CD4-positive, alpha-beta T cell (primary cell): ENCODE results near the gene HSPB7. TPM values are rescaled to one million over a fixed set of nuclear protein-coding genes. Genes with fewer than 3 reads are reported as not detected.

Experiments used
- ATAC-seq: fragments of 200-7000 bp; cut with Tn5 transposase; one replicate; pipeline ENCODE4 v1.10.0; 2022; ENCODE audit warnings: mild to moderate bottlenecking; ENCODE audit not compliant: poor library complexity
- CTCF ChIA-PET: fragments of 350-600 bp; sonication (Branson Sonifier 250); formaldehyde crosslinking; loops from one replicate; lab custom pipeline; 2021; ENCODE audit warnings: antibody characterized with exemption, inconsistent platforms; lab: Charles Lee
- POLR2A ChIA-PET: fragments of 350-600 bp; sonication (Branson Sonifier 250); formaldehyde crosslinking; loops from one replicate; lab custom pipeline; 2021; ENCODE audit warnings: antibody characterized with exemption, inconsistent platforms; lab: Charles Lee
- DNase-seq, 14 experiments: peaks; one replicate each; pipeline ENCODE4 v3.0.0-alpha.2; 2013 to 2020; ENCODE audit warnings: mixed read lengths in 2 of 14
- H3K27ac ChIP-seq, 2 donors: one replicate each; pipeline versions ENCODE4 v1.5.1 to v1.7.0; 2013; ENCODE audit warnings: low read length in 2 of 2, low read depth in 1 of 2, mild to moderate bottlenecking in 1 of 2
- H3K27me3 ChIP-seq, 2 experiments: 1 replicate in 1 of 2; 2 replicates in 1 of 2; pipeline versions ENCODE4 v1.6.1 to v1.7.0; 2013; ENCODE audit warnings: low read length in 2 of 2, control low read depth in 1 of 2, mild to moderate bottlenecking in 1 of 2, moderate library complexity in 1 of 2; ENCODE audit not compliant: insufficient read depth in 2 of 2, control insufficient read depth in 1 of 2
- H3K36me3 ChIP-seq: one replicate; pipeline ENCODE4 v1.6.1; 2013; ENCODE audit warnings: low read length, control low read depth; ENCODE audit not compliant: insufficient read depth
- H3K4me1 ChIP-seq: one replicate; pipeline ENCODE4 v1.6.1; 2013; ENCODE audit warnings: low read length, control low read depth; ENCODE audit not compliant: insufficient read depth
- H3K4me3 ChIP-seq: one replicate; pipeline ENCODE4 v1.5.1; 2013; ENCODE audit warnings: mild to moderate bottlenecking, low read length, moderate library complexity
- H3K9me3 ChIP-seq, 2 experiments: 1 replicate in 1 of 2; 2 replicates in 1 of 2; pipeline versions ENCODE4 v1.6.1 to v1.7.0; 2013; ENCODE audit warnings: low read length in 2 of 2, mild to moderate bottlenecking in 2 of 2, control low read depth in 1 of 2, moderate library complexity in 1 of 2; ENCODE audit not compliant: control insufficient read depth in 1 of 2, insufficient read depth in 1 of 2
- H3K27ac Mint-ChIP-seq: one replicate; pipeline ENCODE4 v1.8.0; 2020; ENCODE audit warnings: mixed read lengths
- H3K27me3 Mint-ChIP-seq: one replicate; pipeline ENCODE4 v1.8.0; 2021; ENCODE audit warnings: mixed read lengths
- H3K36me3 Mint-ChIP-seq: one replicate; pipeline ENCODE4 v1.8.0; 2021; ENCODE audit warnings: low read depth, mixed read lengths
- H3K4me1 Mint-ChIP-seq: one replicate; pipeline ENCODE4 v1.8.0; 2021; ENCODE audit warnings: low read depth, mixed read lengths
- H3K4me3 Mint-ChIP-seq: one replicate; pipeline ENCODE4 v1.8.0; 2020; ENCODE audit warnings: mild to moderate bottlenecking, mixed read lengths
- H3K9me3 Mint-ChIP-seq: one replicate; pipeline ENCODE4 v1.8.0; 2020; ENCODE audit warnings: mixed read lengths
- CTCF ChIP-seq: fragments of 200-600 bp; IDR thresholded peaks from one replicate; pipeline ENCODE4 v1.8.0; 2022; ENCODE audit warnings: antibody characterized with exemption, mild to moderate bottlenecking
- intact Hi-C, 2 experiments: fragments of 100-400 bp; cut with DNase I in 1 of 2; cut with micrococcal nuclease in 1 of 2; formaldehyde crosslinking; loops; one replicate each; pipeline versions ENCODE4 v1.15.1 to v1.9.0; 2023 to 2025; cut with DNase I, micrococcal nuclease
- polyA plus RNA-seq, 2 donors: library from polyadenylated mRNA; unstranded; fragments of 120-200 nt; gene quantifications; one replicate each; pipeline ENCODE4 v1.2.1, GENCODE V29; 2013
- total RNA-seq, 174 experiments: library from RNA in 2 of 174; stranded (reverse) in 2 of 174; gene quantifications; one replicate each; pipeline ENCODE4 v1.2.3 and lab custom pipeline; 2021 to 2026

HSPB7 gene
- not detected for total RNA-seq
- 0.03 TPM for polyA plus RNA-seq (2013, experiment 1 of 2)
- polyA plus RNA-seq (2013, experiment 2 of 2), result 4.3 TPM
- 0 to 0.16 (median 0) reads per million in 172 experiments for total RNA-seq (lab: John Stamatoyannopoulos, UW)

GRCh38 chr1:16017461-16018303 is at the start of gene HSPB7:
Gene HSPB7 (minus strand): TSS chr1:16018043. CDS start chr1:16017963, 80 bp downstream.
- POLR2A ChIA-PET, result no interaction called here

GRCh38 chr1:16067127-16067768 is 49.4 kb upstream of the HSPB7 start:
- TF ChIP-seq CTCF, result no peak
- CTCF ChIA-PET, result interaction anchor here (1.1 kb wide), 1 partner anchor 11 kb away, joined by 3 read pairs; no protein-coding TSS in a partner anchor
- Mint-ChIP-seq H3K4me1 (peaks cover 21% of the 10 kb centered on the region), H3K27me3 (peaks cover 10% of the 10 kb centered on the region), H3K9me3 (no peaks in the 10 kb centered on the region), H3K27ac (no peak overlapping the region), H3K4me3 (no peak overlapping the region), H3K36me3 (no peaks in the 10 kb centered on the region)
- intact Hi-C loops, result no loop called here
- no peaks in the 10 kb centered on the region for H3K36me3 ChIP-seq
- POLR2A ChIA-PET, result no interaction called here
- no peak overlapping the region for H3K27ac ChIP-seq
- DNase-seq, result no peak
- ATAC-seq, result peak; percentile 26
- H3K4me3 ChIP-seq, result no peak overlapping the region
- H3K9me3 ChIP-seq, result no peaks in the 10 kb centered on the region
- peaks cover 28% of the 10 kb centered on the region for H3K4me1 ChIP-seq
- H3K27me3 ChIP-seq, result no peaks in the 10 kb centered on the region

More at GRCh38 chr1:16017461-16018303, at the start of gene HSPB7:
- CTCF ChIA-PET, result interaction anchor here (0.6 kb wide), 1 partner anchor 170 kb away, joined by 3 read pairs; no protein-coding TSS in a partner anchor
- Histone ChIP-seq H3K4me1 (peaks cover 8% of the 10 kb centered on the region), H3K4me3 (no peak within 1 kb of the TSS), H3K27me3 (peaks cover 0 to 5% of the 10 kb centered on the region in 2 experiments), H3K27ac (no peak within 1 kb of the TSS), H3K36me3 (no peaks in the 10 kb centered on the region), H3K9me3 (no peaks in the 10 kb centered on the region)
- H3K4me3 Mint-ChIP-seq, result no peak within 1 kb of the TSS
- no peak for TF ChIP-seq CTCF
- H3K36me3 Mint-ChIP-seq, result no peaks in the 10 kb centered on the region
- H3K9me3 Mint-ChIP-seq, result no peaks in the 10 kb centered on the region
- intact Hi-C loops, result no loop called here
- DNase-seq, result no peak
- H3K27me3 Mint-ChIP-seq, result peaks cover 17% of the 10 kb centered on the region
- H3K4me1 Mint-ChIP-seq, result no peaks in the 10 kb centered on the region
- ATAC-seq, result no peak
- H3K27ac Mint-ChIP-seq, result no peak within 1 kb of the TSS

- H3K27ac Mint-ChIP-seq, result no peak overlapping the region
- H3K4me3 ChIP-seq, result no peak overlapping the region
- no peaks in the 10 kb centered on the region for H3K9me3 Mint-ChIP-seq
- POLR2A ChIA-PET, result no interaction called here
- intact Hi-C loops, result no loop called here
- H3K4me1 ChIP-seq, result peaks cover 28% of the 10 kb centered on the region
- no peaks in the 10 kb centered on the region for H3K27me3 ChIP-seq
- DNase-seq, result no peak
- CTCF ChIA-PET, result no interaction called here
- no peaks in the 10 kb centered on the region for H3K36me3 Mint-ChIP-seq
- no peak for ATAC-seq
- H3K27me3 Mint-ChIP-seq, result peaks cover 7% of the 10 kb centered on the region
- no peak overlapping the region for H3K4me3 Mint-ChIP-seq
- H3K36me3 ChIP-seq, result no peaks in the 10 kb centered on the region
- no peak for TF ChIP-seq CTCF
- peaks cover 19% of the 10 kb centered on the region for H3K4me1 Mint-ChIP-seq
- no peak overlapping the region for H3K27ac ChIP-seq
- H3K9me3 ChIP-seq, result no peaks in the 10 kb centered on the region
Measured at GRCh38 chr1:16066245-16066644, 48.4 kb upstream of the HSPB7 start.
